ENCODE measurements around the gene EPAS1.

The EPAS1 gene

GRCh38 chr2:46383784-46384456, 86.7 kb downstream of the EPAS1 start:
- H3K27me3 ChIP-seq (ENCODE audit: insufficient read depth, poor library complexity, severe bottlenecking), result no peaks in the 10 kb centered on the region
- no peak overlapping the region for H3K27ac ChIP-seq (replicated peaks)
- TF ChIP-seq, protein P1, sequence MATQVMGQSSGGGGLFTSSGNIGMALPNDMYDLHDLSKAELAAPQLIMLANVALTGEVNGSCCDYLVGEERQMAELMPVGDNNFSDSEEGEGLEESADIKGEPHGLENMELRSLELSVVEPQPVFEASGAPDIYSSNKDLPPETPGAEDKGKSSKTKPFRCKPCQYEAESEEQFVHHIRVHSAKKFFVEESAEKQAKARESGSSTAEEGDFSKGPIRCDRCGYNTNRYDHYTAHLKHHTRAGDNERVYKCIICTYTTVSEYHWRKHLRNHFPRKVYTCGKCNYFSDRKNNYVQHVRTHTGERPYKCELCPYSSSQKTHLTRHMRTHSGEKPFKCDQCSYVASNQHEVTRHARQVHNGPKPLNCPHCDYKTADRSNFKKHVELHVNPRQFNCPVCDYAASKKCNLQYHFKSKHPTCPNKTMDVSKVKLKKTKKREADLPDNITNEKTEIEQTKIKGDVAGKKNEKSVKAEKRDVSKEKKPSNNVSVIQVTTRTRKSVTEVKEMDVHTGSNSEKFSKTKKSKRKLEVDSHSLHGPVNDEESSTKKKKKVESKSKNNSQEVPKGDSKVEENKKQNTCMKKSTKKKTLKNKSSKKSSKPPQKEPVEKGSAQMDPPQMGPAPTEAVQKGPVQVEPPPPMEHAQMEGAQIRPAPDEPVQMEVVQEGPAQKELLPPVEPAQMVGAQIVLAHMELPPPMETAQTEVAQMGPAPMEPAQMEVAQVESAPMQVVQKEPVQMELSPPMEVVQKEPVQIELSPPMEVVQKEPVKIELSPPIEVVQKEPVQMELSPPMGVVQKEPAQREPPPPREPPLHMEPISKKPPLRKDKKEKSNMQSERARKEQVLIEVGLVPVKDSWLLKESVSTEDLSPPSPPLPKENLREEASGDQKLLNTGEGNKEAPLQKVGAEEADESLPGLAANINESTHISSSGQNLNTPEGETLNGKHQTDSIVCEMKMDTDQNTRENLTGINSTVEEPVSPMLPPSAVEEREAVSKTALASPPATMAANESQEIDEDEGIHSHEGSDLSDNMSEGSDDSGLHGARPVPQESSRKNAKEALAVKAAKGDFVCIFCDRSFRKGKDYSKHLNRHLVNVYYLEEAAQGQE (IDR thresholded peaks at IDR 0.05; ENCODE audit: insufficient replicate concordance, low read depth), result no peak
- TF ChIP-seq, protein P2, sequence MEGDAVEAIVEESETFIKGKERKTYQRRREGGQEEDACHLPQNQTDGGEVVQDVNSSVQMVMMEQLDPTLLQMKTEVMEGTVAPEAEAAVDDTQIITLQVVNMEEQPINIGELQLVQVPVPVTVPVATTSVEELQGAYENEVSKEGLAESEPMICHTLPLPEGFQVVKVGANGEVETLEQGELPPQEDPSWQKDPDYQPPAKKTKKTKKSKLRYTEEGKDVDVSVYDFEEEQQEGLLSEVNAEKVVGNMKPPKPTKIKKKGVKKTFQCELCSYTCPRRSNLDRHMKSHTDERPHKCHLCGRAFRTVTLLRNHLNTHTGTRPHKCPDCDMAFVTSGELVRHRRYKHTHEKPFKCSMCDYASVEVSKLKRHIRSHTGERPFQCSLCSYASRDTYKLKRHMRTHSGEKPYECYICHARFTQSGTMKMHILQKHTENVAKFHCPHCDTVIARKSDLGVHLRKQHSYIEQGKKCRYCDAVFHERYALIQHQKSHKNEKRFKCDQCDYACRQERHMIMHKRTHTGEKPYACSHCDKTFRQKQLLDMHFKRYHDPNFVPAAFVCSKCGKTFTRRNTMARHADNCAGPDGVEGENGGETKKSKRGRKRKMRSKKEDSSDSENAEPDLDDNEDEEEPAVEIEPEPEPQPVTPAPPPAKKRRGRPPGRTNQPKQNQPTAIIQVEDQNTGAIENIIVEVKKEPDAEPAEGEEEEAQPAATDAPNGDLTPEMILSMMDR (IDR thresholded peaks at IDR 0.05; ENCODE audit: insufficient read depth, low read length), result no peak
- TF ChIP-seq GABPA (IDR thresholded peaks at IDR 0.05; ENCODE audit: low read depth) (no peak), SPI1 (IDR thresholded peaks at IDR 0.05; ENCODE audit: borderline replicate concordance, low read depth) (no peak), POLR2AphosphoS5 (IDR thresholded peaks at IDR 0.05; ENCODE audit: low read depth) (no peak)
- DNase-seq (ENCODE audit: low read depth in 1 of 2, low spot score in 1 of 2), result no peak
- no peak overlapping the region for H3K4me3 ChIP-seq (replicated peaks; ENCODE audit: insufficient read depth, low read length)

GRCh38 chr2:46384457-46384815, 87.2 kb downstream of the EPAS1 start:
- Histone ChIP-seq H3K4me3 (replicated peaks; ENCODE audit: insufficient read depth, low read length) (no peak overlapping the region), H3K27ac (replicated peaks) (no peak overlapping the region), H3K27me3 (ENCODE audit: insufficient read depth, poor library complexity, severe bottlenecking) (no peaks in the 10 kb centered on the region)
- TF ChIP-seq GABPA (IDR thresholded peaks at IDR 0.05; ENCODE audit: low read depth) (no peak), POLR2AphosphoS5 (IDR thresholded peaks at IDR 0.05; ENCODE audit: low read depth) (no peak), SPI1 (IDR thresholded peaks at IDR 0.05; ENCODE audit: borderline replicate concordance, low read depth) (no peak)
- TF ChIP-seq, protein P2 (IDR thresholded peaks at IDR 0.05; ENCODE audit: insufficient read depth, low read length), result no peak
- TF ChIP-seq, protein P1 (IDR thresholded peaks at IDR 0.05; ENCODE audit: insufficient replicate concordance, low read depth), result no peak
- no peak for DNase-seq (ENCODE audit: low read depth in 1 of 2, low spot score in 1 of 2)

DNA sequence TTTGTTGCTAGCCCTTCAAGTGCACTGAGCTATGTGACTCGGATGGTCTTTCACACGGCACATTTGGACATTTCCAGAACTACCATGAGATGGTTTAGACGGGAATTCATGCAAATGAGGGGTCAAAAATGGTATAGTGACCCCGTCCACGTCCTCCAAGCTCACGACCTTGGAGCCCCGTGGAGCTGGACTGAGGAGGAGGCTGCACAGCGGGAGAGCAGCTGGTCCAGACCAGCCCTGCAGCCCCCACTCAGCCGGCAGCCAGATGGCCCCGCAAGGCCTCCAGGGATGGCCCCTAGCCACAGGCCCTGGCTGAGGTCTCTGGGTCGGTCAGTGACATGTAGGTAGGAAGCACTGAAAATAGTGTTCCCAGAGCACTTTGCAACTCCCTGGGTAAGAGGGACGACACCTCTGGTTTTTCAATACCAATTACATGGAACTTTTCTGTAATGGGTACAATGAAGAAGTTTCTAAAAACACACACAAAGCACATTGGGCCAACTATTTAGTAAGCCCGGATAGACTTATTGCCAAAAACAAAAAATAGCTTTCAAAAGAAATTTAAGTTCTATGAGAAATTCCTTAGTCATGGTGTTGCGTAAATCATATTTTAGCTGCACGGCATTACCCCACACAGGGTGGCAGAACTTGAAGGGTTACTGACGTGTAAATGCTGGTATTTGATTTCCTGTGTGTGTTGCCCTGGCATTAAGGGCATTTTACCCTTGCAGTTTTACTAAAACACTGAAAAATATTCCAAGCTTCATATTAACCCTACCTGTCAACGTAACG, 88.8 kb downstream of the EPAS1 start:
- H3K4me3 ChIP-seq (replicated peaks; ENCODE audit: insufficient read depth, low read length), result no peak overlapping the region
- TF ChIP-seq, protein P2 (IDR thresholded peaks at IDR 0.05; ENCODE audit: insufficient read depth, low read length), result no peak
- TF ChIP-seq POLR2AphosphoS5 (IDR thresholded peaks at IDR 0.05; ENCODE audit: low read depth), result no peak
- TF ChIP-seq, protein P1 (IDR thresholded peaks at IDR 0.05; ENCODE audit: insufficient replicate concordance, low read depth), result no peak
- no peak for TF ChIP-seq SPI1 (IDR thresholded peaks at IDR 0.05; ENCODE audit: borderline replicate concordance, low read depth)
- no peak for TF ChIP-seq GABPA (IDR thresholded peaks at IDR 0.05; ENCODE audit: low read depth)
- no peaks in the 10 kb centered on the region for H3K27me3 ChIP-seq (ENCODE audit: insufficient read depth, poor library complexity, severe bottlenecking)
- peak; percentile 71 to 79 for DNase-seq (ENCODE audit: low read depth in 1 of 2, low spot score in 1 of 2)
- H3K27ac ChIP-seq (replicated peaks), result peak overlapping the region; percentile 73

All from HL-60 (cell line).